NCI-H69 (cell line): ENCODE results near the gene GAPVD1.
"Not testable (repeated sequence)": the region's sequence is repeated elsewhere in the genome, so short reads cannot be mapped to it uniquely, and the experiment has no call there.

Experiments
- DNase-seq: peaks from one replicate; lab custom pipeline; 2025; lab: John Stamatoyannopoulos, UW

Gene GAPVD1

GRCh38 chr9:125261501-125262293, at the start of gene GAPVD1:
GAPVD1 (plus strand) TSS chr9:125261826; CDS start chr9:125298922, 37,096 bp downstream.
- DNase-seq, result peak; percentile 98

- no peak for DNase-seq
These were observed 47.4 kb upstream of the GAPVD1 start for GRCh38 chr9:125214186-125214585.

GRCh38 chr9:125218621-125219020, 43.0 kb upstream of the GAPVD1 start:
- no peak for DNase-seq

GRCh38 chr9:125224858-125225257, 36.8 kb upstream of the GAPVD1 start:
- not testable (repeated sequence) for DNase-seq

- no peak for DNase-seq
These were observed 33.9 kb upstream of the GAPVD1 start for GRCh38 chr9:125227761-125228160.

GRCh38 chr9:125233678-125234077, 27.9 kb upstream of the GAPVD1 start:
- DNase-seq, result peak; percentile 29

GRCh38 chr9:125234099-125234498, 27.5 kb upstream of the GAPVD1 start:
- not testable (repeated sequence) for DNase-seq

GRCh38 chr9:125235804-125236519, 25.7 kb upstream of the GAPVD1 start:
- peak; percentile 18 for DNase-seq

- not testable (repeated sequence) for DNase-seq
These were observed 25.0 kb upstream of the GAPVD1 start for GRCh38 chr9:125236520-125237159.

GRCh38 chr9:125238127-125238914, 23.3 kb upstream of the GAPVD1 start:
- DNase-seq, result no peak

- DNase-seq, result no peak
These were observed 22.6 kb upstream of the GAPVD1 start for GRCh38 chr9:125238915-125239446.

- DNase-seq, result no peak
These were observed 21.7 kb upstream of the GAPVD1 start for GRCh38 chr9:125239631-125240597.

- DNase-seq, result peak; percentile 73
These were observed 21.0 kb upstream of the GAPVD1 start for GRCh38 chr9:125240649-125240999.

- DNase-seq, result peak; percentile 100
These were observed 20.4 kb upstream of the GAPVD1 start, which contains the start of gene HSPA5 for GRCh38 chr9:125241000-125241862. HSPA5 (minus strand) TSS chr9:125241343; CDS start chr9:125241126, 217 bp downstream.

- DNase-seq, result peak; percentile 72
These were observed 19.5 kb upstream of the GAPVD1 start for GRCh38 chr9:125241863-125242739.

GRCh38 chr9:125243792-125244260, 17.8 kb upstream of the GAPVD1 start:
- no peak for DNase-seq

GRCh38 chr9:125246261-125246667, 15.4 kb upstream of the GAPVD1 start:
- DNase-seq, result no peak

- DNase-seq, result no peak
These were observed 7.4 kb upstream of the GAPVD1 start for GRCh38 chr9:125254231-125254630.
